Cardiac muscle cell (in vitro differentiated cells and primary cell): ENCODE data around the gene ATRNL1. TPM values are rescaled to one million over a fixed set of nuclear protein-coding genes. Genes with fewer than 3 reads are reported as not detected.

Experiments
- DNase-seq, 2 donors: peaks; one replicate each; pipeline versions ENCODE4 v3.0.0 to v3.0.0-alpha.2; 2010 to 2017; ENCODE audit warnings: low read depth in 1 of 2, low spot score in 1 of 2
- H3K27ac ChIP-seq: fragments of 200-600 bp; sonication (generic); 2 replicates; pipeline ENCODE4 v1.5.1; 2016
- H3K27me3 ChIP-seq: fragments of 200-600 bp; sonication (generic); 2 replicates; pipeline ENCODE4 v1.6.0; 2016; ENCODE audit warnings: control low read depth
- H3K36me3 ChIP-seq: fragments of 200-600 bp; sonication (generic); 2 replicates; pipeline ENCODE4 v1.5.1; 2016; ENCODE audit warnings: control low read depth
- H3K4me1 ChIP-seq: fragments of 200-600 bp; sonication (generic); 2 replicates; pipeline ENCODE4 v1.8.1; 2017; ENCODE audit warnings: low read depth, mild to moderate bottlenecking, mixed run types
- H3K4me3 ChIP-seq: fragments of 200-600 bp; sonication (generic); 2 replicates; pipeline ENCODE4 v1.5.1; 2016; ENCODE audit warnings: mild to moderate bottlenecking
- H3K9me3 ChIP-seq: fragments of 200-600 bp; sonication (generic); 2 replicates; pipeline ENCODE4 v1.5.1; 2017; ENCODE audit warnings: low read depth, mild to moderate bottlenecking, control low read depth
- polyA plus RNA-seq: library from polyadenylated mRNA; unstranded; fragments of >200 nt; fragmentation: Nextera tagmentation; extraction: Ambion mirVana; gene quantifications from 2 replicates; pipeline ENCODE4 v1.2.1, GENCODE V29; 2016
- total RNA-seq: library from RNA; depleted of rRNA; stranded (reverse); fragments of >200 nt; gene quantifications from 2 replicates; pipeline ENCODE4 v1.2.3, GENCODE V29; 2016
- TF ChIP-seq, protein P1 (sequence below): IDR thresholded peaks from 2 replicates; pipeline ENCODE4 v1.5.1; 2012; ENCODE audit warnings: low read depth, mild to moderate bottlenecking, low read length

Gene ATRNL1
- total and polyA plus RNA-seq, 2 experiments from 2014 or later, result 4.5 to 14.1 TPM

DNA sequence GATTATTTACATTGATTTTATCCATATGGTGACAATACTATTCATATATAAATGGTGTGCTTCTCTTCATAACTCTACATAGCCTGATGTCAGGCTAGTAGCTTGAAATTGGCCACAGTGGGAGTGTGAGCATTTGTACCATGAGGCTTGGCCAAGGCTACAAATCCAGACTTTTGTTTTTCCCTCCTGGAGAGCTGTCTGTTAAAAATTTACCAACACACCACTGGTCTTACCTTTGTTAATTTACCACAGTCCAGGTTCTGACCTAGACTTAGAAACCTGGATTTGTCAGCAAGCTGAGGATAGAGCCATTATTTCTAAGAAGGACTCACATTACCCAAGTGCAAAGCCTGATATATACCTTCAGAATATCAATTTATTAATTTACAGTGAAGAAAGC is 45.5 kb upstream of the ATRNL1 start:
- DNase-seq, result no peak
- Histone ChIP-seq H3K9me3 (no peaks in the 10 kb centered on the region), H3K4me1 (no peaks in the 10 kb centered on the region), H3K4me3 (no peak overlapping the region), H3K27ac (no peak overlapping the region), H3K36me3 (no peaks in the 10 kb centered on the region), H3K27me3 (no peaks in the 10 kb centered on the region)
- TF ChIP-seq, protein P1, sequence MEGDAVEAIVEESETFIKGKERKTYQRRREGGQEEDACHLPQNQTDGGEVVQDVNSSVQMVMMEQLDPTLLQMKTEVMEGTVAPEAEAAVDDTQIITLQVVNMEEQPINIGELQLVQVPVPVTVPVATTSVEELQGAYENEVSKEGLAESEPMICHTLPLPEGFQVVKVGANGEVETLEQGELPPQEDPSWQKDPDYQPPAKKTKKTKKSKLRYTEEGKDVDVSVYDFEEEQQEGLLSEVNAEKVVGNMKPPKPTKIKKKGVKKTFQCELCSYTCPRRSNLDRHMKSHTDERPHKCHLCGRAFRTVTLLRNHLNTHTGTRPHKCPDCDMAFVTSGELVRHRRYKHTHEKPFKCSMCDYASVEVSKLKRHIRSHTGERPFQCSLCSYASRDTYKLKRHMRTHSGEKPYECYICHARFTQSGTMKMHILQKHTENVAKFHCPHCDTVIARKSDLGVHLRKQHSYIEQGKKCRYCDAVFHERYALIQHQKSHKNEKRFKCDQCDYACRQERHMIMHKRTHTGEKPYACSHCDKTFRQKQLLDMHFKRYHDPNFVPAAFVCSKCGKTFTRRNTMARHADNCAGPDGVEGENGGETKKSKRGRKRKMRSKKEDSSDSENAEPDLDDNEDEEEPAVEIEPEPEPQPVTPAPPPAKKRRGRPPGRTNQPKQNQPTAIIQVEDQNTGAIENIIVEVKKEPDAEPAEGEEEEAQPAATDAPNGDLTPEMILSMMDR, result no peak

DNA sequence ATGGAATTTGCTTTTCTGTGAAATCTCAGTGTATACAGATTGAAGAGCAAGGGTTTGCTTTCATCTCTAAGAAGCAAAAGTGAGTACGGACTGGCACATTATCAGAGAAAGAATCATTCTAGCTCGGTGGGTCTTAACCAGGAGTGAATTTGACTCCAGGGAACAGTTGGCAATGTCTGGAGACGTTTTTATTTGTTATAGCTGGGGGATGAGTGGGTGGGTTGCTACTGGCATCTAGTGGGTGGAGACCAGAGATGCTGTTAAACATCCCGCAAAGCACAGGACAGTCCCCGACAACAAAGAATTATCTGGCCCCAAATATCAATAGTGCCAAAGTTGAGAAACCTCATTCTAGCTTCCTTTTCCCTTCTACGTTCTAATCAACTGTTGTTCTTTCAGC is 43.8 kb upstream of the ATRNL1 start:
- H3K4me3 ChIP-seq, result no peak overlapping the region
- H3K27me3 ChIP-seq, result no peaks in the 10 kb centered on the region
- no peaks in the 10 kb centered on the region for H3K4me1 ChIP-seq
- TF ChIP-seq, protein P1, result no peak
- H3K36me3 ChIP-seq, result no peaks in the 10 kb centered on the region
- no peak overlapping the region for H3K27ac ChIP-seq
- DNase-seq, result no peak
- no peaks in the 10 kb centered on the region for H3K9me3 ChIP-seq

DNA sequence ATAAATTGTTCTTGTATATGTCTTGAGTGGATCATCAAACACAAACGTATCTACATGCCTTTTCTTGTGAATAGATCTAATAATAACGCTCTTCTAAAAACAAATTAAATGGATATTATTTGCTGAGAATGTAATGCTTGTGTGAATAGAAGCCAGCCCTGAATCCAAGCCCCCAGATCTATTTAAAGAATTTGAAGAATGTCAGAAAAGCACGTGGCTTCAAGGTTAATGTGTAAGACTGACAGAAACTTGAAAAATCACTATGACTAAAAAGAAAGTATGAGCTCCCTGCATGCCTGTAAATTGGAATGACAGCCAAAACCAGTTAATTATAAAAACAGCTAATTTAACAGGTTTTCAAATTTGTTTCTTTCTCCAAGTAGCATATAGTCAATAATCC is 43.2 kb upstream of the ATRNL1 start:
- Histone ChIP-seq H3K4me1 (no peaks in the 10 kb centered on the region), H3K36me3 (no peaks in the 10 kb centered on the region), H3K9me3 (no peaks in the 10 kb centered on the region), H3K4me3 (no peak overlapping the region), H3K27me3 (no peaks in the 10 kb centered on the region), H3K27ac (no peak overlapping the region)
- TF ChIP-seq, protein P1, result no peak
- DNase-seq, result peak in 1 of 2 donors; percentile 21

DNA sequence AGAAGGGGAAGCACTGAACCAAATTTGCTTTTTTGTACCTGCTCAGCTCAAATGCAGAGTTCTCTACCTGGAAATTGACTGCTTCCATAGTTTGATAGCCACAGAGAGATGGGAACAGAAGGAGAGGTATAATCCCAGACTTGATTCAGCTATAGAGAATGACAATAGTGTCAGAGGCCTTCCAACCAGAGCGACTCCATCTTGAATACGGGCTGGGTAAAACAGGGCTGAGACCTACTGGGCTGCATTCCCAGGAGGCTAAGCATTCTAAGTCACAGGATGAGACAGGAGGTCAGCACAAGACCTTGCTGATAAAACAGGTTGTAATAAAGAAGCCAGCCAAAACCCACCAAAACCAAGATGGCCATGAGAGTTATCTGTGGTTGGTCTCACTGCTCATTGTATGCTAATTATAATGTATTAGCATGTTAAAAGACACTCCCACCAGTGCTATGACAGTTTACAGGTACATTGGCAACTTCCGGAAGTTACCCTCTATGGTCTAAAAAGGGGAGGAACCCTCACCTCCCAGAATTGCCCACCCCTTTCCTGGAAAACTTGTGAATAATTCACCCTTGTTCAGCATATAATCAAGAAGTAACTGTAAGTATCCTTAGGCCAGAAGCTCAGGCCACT is 42.7 kb upstream of the ATRNL1 start:
- no peaks in the 10 kb centered on the region for H3K27me3 ChIP-seq
- DNase-seq, result no peak

DNA sequence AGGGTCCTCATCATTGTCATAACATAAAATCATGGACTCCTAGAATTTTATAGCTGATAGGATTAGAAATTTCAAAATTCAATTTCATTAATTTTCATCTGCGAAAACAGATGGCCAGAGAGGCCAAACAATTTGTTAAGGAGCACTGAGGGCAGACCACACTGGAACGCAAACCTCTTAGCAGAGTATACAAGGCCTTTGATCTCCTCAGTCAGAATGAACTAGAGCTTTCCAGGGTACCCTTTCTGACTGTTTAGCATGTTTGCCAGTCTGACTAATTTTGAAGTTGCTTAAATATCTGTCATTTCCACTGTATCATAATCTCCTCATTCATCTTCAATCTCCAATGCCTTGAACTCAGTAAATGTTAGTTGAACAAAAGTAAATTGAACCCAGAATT is 41.9 kb upstream of the ATRNL1 start:
- Histone ChIP-seq H3K4me3 (no peak overlapping the region), H3K27ac (no peak overlapping the region), H3K27me3 (no peaks in the 10 kb centered on the region), H3K4me1 (no peaks in the 10 kb centered on the region), H3K9me3 (no peaks in the 10 kb centered on the region), H3K36me3 (no peaks in the 10 kb centered on the region)
- no peak for DNase-seq
- TF ChIP-seq, protein P1, result no peak

More for the DNA sequence above, 42.7 kb upstream of the ATRNL1 start:
- H3K27ac ChIP-seq, result no peak overlapping the region
- no peaks in the 10 kb centered on the region for H3K36me3 ChIP-seq
- no peaks in the 10 kb centered on the region for H3K4me1 ChIP-seq
- H3K9me3 ChIP-seq, result no peaks in the 10 kb centered on the region
- H3K4me3 ChIP-seq, result no peak overlapping the region
- TF ChIP-seq, protein P1, result no peak

DNA sequence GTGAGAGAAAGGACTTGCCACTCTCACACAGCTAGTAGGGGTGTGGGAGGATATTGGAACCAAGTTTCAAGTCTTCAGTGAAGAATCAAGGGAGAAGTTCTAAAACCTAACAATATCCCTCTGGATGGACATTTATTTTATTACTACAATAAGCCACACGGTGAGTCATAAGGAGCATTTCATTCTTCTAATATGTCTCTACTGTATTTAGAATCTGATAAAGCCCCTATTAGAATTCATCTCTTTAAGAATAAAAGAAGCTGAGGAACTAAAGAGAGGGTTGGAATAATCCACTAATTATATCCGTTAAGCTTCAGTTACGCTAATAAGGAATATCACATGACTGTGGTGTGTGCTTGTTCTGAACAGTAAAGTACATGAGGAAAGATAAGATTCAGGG is 40.9 kb upstream of the ATRNL1 start:
- TF ChIP-seq, protein P1, result no peak
- Histone ChIP-seq H3K36me3 (no peaks in the 10 kb centered on the region), H3K9me3 (no peaks in the 10 kb centered on the region), H3K4me1 (no peaks in the 10 kb centered on the region), H3K27ac (no peak overlapping the region), H3K27me3 (no peaks in the 10 kb centered on the region), H3K4me3 (no peak overlapping the region)
- DNase-seq, result no peak
